Testis (tissue), 2 donors: ENCODE data around the gene PVALEF.

Experiments used
- POLR2A ChIP-seq: fragments of 450-650 bp; IDR thresholded peaks from one replicate; pipeline ENCODE4 v1.6.1; 2017; ENCODE audit warnings: antibody characterized with exemption, mild to moderate bottlenecking, moderate library complexity
- TF ChIP-seq, protein P1 (sequence below), 3 experiments: fragments of 450-650 bp in 2 of 3; fragments of 200-600 bp in 1 of 3; sonication (generic) in 1 of 3; IDR thresholded peaks; one replicate each; pipeline ENCODE4 v1.5.1; 2016 to 2019; ENCODE audit warnings: antibody characterized with exemption in 3 of 3, mild to moderate bottlenecking in 2 of 3, moderate library complexity in 1 of 3

DNA sequence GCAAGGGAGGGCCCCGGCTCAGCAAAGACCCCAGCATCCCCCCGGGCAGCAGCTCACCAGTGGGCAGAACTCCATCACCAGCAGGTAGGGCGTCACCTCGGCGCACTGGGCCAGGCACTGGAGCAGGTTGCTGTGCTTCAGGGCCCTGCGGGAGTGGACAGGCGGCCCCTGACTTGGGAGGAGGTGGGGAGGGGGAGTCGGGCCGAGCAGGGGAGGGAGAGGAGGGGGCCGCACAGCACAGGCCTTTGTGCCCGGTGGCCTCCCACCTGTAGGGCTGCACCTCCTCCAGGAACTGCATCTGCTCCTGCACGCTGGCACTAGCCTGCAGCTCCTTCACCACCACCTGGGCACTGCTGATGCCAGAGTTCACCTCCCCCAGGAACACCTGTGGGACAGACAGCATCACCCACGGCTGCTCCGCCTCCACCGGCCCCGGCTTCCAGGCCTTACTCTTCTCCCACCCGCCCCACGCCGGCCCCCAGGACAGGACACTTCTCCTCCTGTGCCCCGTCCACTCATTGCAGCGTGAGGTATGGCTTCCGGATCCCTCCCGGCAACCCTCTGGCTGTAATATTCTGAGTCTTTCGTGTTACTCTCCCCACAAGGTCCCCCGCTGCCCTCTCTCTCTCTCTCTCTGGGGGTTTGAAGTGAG lies 37.7 kb upstream of the PVALEF start:
- TF ChIP-seq, protein P1, sequence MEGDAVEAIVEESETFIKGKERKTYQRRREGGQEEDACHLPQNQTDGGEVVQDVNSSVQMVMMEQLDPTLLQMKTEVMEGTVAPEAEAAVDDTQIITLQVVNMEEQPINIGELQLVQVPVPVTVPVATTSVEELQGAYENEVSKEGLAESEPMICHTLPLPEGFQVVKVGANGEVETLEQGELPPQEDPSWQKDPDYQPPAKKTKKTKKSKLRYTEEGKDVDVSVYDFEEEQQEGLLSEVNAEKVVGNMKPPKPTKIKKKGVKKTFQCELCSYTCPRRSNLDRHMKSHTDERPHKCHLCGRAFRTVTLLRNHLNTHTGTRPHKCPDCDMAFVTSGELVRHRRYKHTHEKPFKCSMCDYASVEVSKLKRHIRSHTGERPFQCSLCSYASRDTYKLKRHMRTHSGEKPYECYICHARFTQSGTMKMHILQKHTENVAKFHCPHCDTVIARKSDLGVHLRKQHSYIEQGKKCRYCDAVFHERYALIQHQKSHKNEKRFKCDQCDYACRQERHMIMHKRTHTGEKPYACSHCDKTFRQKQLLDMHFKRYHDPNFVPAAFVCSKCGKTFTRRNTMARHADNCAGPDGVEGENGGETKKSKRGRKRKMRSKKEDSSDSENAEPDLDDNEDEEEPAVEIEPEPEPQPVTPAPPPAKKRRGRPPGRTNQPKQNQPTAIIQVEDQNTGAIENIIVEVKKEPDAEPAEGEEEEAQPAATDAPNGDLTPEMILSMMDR (IDR thresholded peaks at IDR 0.05) = no peak
- TF ChIP-seq POLR2A = no peak
